IMR-90 (cell line): Measurements from ENCODE around the gene DDX54. TPM values are rescaled to one million over a fixed set of nuclear protein-coding genes. Genes with fewer than 3 reads are reported as not detected.

Experiments
- ATAC-seq: fragments of 200-7000 bp; cut with Tn5 transposase; 2 replicates; pipeline ENCODE4 v1.9.1; 2020; ENCODE audit warnings: low read depth, mild to moderate bottlenecking, moderate library complexity
- BruUV-seq: library from RNA; stranded (reverse); fragments of 400-500 nt; replicated peaks from 2 replicates; lab custom pipeline; 2021; lab: Mats Ljungman, UMichigan
- CTCF ChIA-PET: fragments of 300-600 bp; formaldehyde crosslinking; extraction: SDS; loops from one replicate; lab custom pipeline; 2021; ENCODE audit warnings: antibody characterized with exemption; lab: Yijun Ruan, JAX
- POLR2A ChIA-PET: fragments of 300-600 bp; sonication (Branson Sonifier 250); formaldehyde crosslinking; loops from one replicate; lab custom pipeline; 2022; ENCODE audit warnings: antibody characterized with exemption; ENCODE audit not compliant: unreplicated experiment; lab: Charles Lee
- DNase-seq: peaks from one replicate; pipeline ENCODE4 v3.0.0; 2013
- H2AFZ ChIP-seq: replicated peaks from 2 replicates; pipeline ENCODE3; 2013; ENCODE audit warnings: low read length, mild to moderate bottlenecking; ENCODE audit not compliant: poor library complexity
- H2AK5ac ChIP-seq: 2 replicates; pipeline ENCODE4 v1.6.1; 2013; ENCODE audit warnings: low read depth, low read length, inconsistent platforms
- H2AK9ac ChIP-seq: replicated peaks from 2 replicates; pipeline ENCODE3; 2013; ENCODE audit warnings: mild to moderate bottlenecking, low read depth, low read length, moderate library complexity; ENCODE audit not compliant: poor library complexity
- H2BK120ac ChIP-seq: 2 replicates; pipeline ENCODE4 v1.6.1; 2013; ENCODE audit warnings: low read depth, low read length, inconsistent platforms
- H2BK15ac ChIP-seq: 3 replicates; pipeline ENCODE4 v1.6.1; 2013; ENCODE audit warnings: low read depth, low read length, inconsistent platforms
- H2BK20ac ChIP-seq: 2 replicates; pipeline ENCODE4 v1.6.1; 2013; ENCODE audit warnings: low read depth, mild to moderate bottlenecking, inconsistent platforms, low read length, moderate library complexity
- H2BK5ac ChIP-seq: 2 replicates; pipeline ENCODE4 v1.6.1; 2013; ENCODE audit warnings: mild to moderate bottlenecking, low read depth, low read length, inconsistent platforms; ENCODE audit not compliant: poor library complexity, severe bottlenecking
- H3K14ac ChIP-seq: replicated peaks from 2 replicates; pipeline ENCODE4 v1.6.1; 2013; ENCODE audit warnings: low read depth, low read length, inconsistent platforms
- H3K18ac ChIP-seq: 2 replicates; pipeline ENCODE4 v1.6.1; 2013; ENCODE audit warnings: low read depth, low read length, control low read depth
- H3K23ac ChIP-seq: 2 replicates; pipeline ENCODE4 v1.6.1; 2013; ENCODE audit warnings: low read depth, low read length, inconsistent platforms
- H3K27ac ChIP-seq: 2 replicates; pipeline ENCODE4 v1.5.1; 2013; ENCODE audit warnings: mild to moderate bottlenecking, control low read depth, low read length; ENCODE audit not compliant: insufficient read depth
- H3K27me3 ChIP-seq: 2 replicates; pipeline ENCODE4 v1.6.1; 2013; ENCODE audit warnings: low read length; ENCODE audit not compliant: control insufficient read depth, insufficient read depth
- H3K36me3 ChIP-seq: 2 replicates; pipeline ENCODE4 v1.6.1; 2013; ENCODE audit warnings: low read length, mixed read lengths; ENCODE audit not compliant: control insufficient read depth, insufficient read depth
- H3K4ac ChIP-seq: 2 replicates; pipeline ENCODE4 v1.6.1; 2013; ENCODE audit warnings: low read depth, low read length, inconsistent platforms
- H3K4me1 ChIP-seq: 2 replicates; pipeline ENCODE4 v1.6.1; 2013; ENCODE audit warnings: low read length, mixed read lengths; ENCODE audit not compliant: control insufficient read depth, insufficient read depth
- H3K4me2 ChIP-seq: 2 replicates; pipeline ENCODE4 v1.6.1; 2013; ENCODE audit warnings: low read depth, mild to moderate bottlenecking, control low read depth, low read length, moderate library complexity
- H3K4me3 ChIP-seq: 2 replicates; pipeline ENCODE4 v1.5.1; 2013; ENCODE audit warnings: low read depth, mild to moderate bottlenecking, control low read depth, low read length, moderate library complexity; ENCODE audit not compliant: insufficient read depth
- H3K56ac ChIP-seq: 2 replicates; pipeline ENCODE4 v1.6.1; 2013; ENCODE audit warnings: low read length, inconsistent platforms; ENCODE audit not compliant: insufficient read depth; ENCODE audit errors: extremely low read depth
- H3K79me1 ChIP-seq, 2 experiments: 2 replicates each; pipeline ENCODE4 v1.6.1; 2013; ENCODE audit warnings: low read length in 2 of 2, inconsistent platforms in 1 of 2, low read depth in 1 of 2
- H3K9ac ChIP-seq: 2 replicates; pipeline ENCODE4 v1.6.1; 2013; ENCODE audit warnings: low read depth, low read length, control low read depth
- H3K9me1 ChIP-seq: 2 replicates; pipeline ENCODE4 v1.6.1; 2013; ENCODE audit warnings: low read length, inconsistent platforms; ENCODE audit not compliant: insufficient read depth
- H3K9me3 ChIP-seq: 2 replicates; pipeline ENCODE4 v1.6.1; 2013; ENCODE audit warnings: low read length; ENCODE audit not compliant: control insufficient read depth, insufficient read depth
- H4K20me1 ChIP-seq: 2 replicates; pipeline ENCODE4 v1.6.1; 2013; ENCODE audit warnings: low read length, inconsistent platforms; ENCODE audit not compliant: insufficient read depth
- H4K5ac ChIP-seq: 2 replicates; pipeline ENCODE4 v1.6.1; 2013; ENCODE audit warnings: mild to moderate bottlenecking, low read depth, low read length, control low read depth
- H4K8ac ChIP-seq, 2 experiments: 2 replicates each; pipeline ENCODE4 v1.6.1; 2013; ENCODE audit warnings: low read depth in 2 of 2, low read length in 2 of 2, control low read depth in 1 of 2, inconsistent platforms in 1 of 2
- H4K91ac ChIP-seq: 2 replicates; pipeline ENCODE4 v1.6.1; 2013; ENCODE audit warnings: low read depth, low read length, inconsistent platforms; ENCODE audit not compliant: insufficient read depth
- CEBPB ChIP-seq: IDR thresholded peaks from 2 replicates; pipeline ENCODE4 v1.6.1; 2012; ENCODE audit warnings: low read depth, low read length, improper control_type of control experiment
- CHD1 ChIP-seq: IDR thresholded peaks from 2 replicates; pipeline ENCODE4 v1.6.1; 2012; ENCODE audit warnings: low read depth, low read length, improper control_type of control experiment
- FOS ChIP-seq: fragments of 150-350 bp; IDR thresholded peaks from 2 replicates; pipeline ENCODE4 v1.6.1; 2016; ENCODE audit warnings: low read depth, low read length
- MAFK ChIP-seq: IDR thresholded peaks from 2 replicates; pipeline ENCODE4 v1.6.1; 2012; ENCODE audit warnings: low read depth, low read length, improper control_type of control experiment
- MAZ ChIP-seq: IDR thresholded peaks from 2 replicates; pipeline ENCODE4 v1.6.1; 2012; ENCODE audit warnings: low read depth, mild to moderate bottlenecking, low read length, improper control_type of control experiment, moderate library complexity, borderline replicate concordance
- MXI1 ChIP-seq: IDR thresholded peaks from 2 replicates; pipeline ENCODE4 v1.6.1; 2012; ENCODE audit warnings: low read depth, mild to moderate bottlenecking, low read length, moderate library complexity, borderline replicate concordance
- NFE2L2 ChIP-seq: fragments of 150-350 bp; IDR thresholded peaks from 2 replicates; pipeline ENCODE4 v1.6.1; 2016; ENCODE audit warnings: low read depth, mild to moderate bottlenecking, low read length
- POLR2A ChIP-seq: IDR thresholded peaks from 2 replicates; pipeline ENCODE4 v1.6.1; 2012; ENCODE audit warnings: mild to moderate bottlenecking, low read depth, low read length
- RAD21 ChIP-seq: IDR thresholded peaks from 2 replicates; pipeline ENCODE4 v1.6.1; 2012; ENCODE audit warnings: low read length, improper control_type of control experiment
- RCOR1 ChIP-seq: IDR thresholded peaks from 2 replicates; pipeline ENCODE4 v1.6.1; 2012; ENCODE audit warnings: mild to moderate bottlenecking, low read length, improper control_type of control experiment; ENCODE audit not compliant: insufficient replicate concordance
- RFX5 ChIP-seq: IDR thresholded peaks from 2 replicates; pipeline ENCODE4 v1.8.0; 2012; ENCODE audit warnings: low read depth, mild to moderate bottlenecking, low read length, moderate library complexity
- WGBS, 2 experiments: methylation state at CpG; one replicate each; pipeline versions ENCODE4 v1.1.5 to v1.1.7; 2013; ENCODE audit warnings: missing lambda C conversion rate in 2 of 2; ENCODE audit not compliant: insufficient read length in 1 of 2; ENCODE audit errors: extremely low coverage in 2 of 2; 5-methylcytosine and 5-hydroxymethylcytosine counted together
- dilution Hi-C: fragments of 300-500 bp; cut with HindIII; formaldehyde crosslinking; loops from one replicate; pipeline ENCODE4 v1.14.3; 2018; ENCODE audit warnings: low sequenced_read_pairs; ENCODE audit not compliant: unreplicated experiment
- in situ Hi-C: fragments of 300-500 bp; cut with MboI; formaldehyde crosslinking; loops from 3 replicates; pipeline ENCODE4 v1.14.3; 2019; ENCODE audit warnings: low sequenced_read_pairs, inconsistent platforms, mixed read lengths
- intact Hi-C: fragments of 100-400 bp; cut with micrococcal nuclease; formaldehyde crosslinking; loops from 2 replicates; pipeline ENCODE4 v1.10.0; 2022
- polyA plus RNA-seq, 3 experiments: library from polyadenylated mRNA; depleted of rRNA; stranded (reverse); fragments of >200 nt; gene quantifications; 2 replicates each; pipeline ENCODE4 v1.2.3, GENCODE V29; 2012; ENCODE audit warnings: low replicate concordance in 1 of 3
- total RNA-seq: library from RNA; depleted of rRNA; stranded (reverse); fragments of >200 nt; gene quantifications from 2 replicates; pipeline ENCODE4 v1.2.3, GENCODE V29; 2012
- TF ChIP-seq, protein P1 (sequence below): conservative IDR thresholded peaks from 2 replicates; pipeline ENCODE4 v1.5.1; 2012; ENCODE audit warnings: mild to moderate bottlenecking, low read depth, low read length, improper control_type of control experiment
- TF ChIP-seq, protein P2 (sequence below): fragments of 150-350 bp; IDR thresholded peaks from 2 replicates; pipeline ENCODE4 v1.6.1; 2016; ENCODE audit warnings: low read depth, mild to moderate bottlenecking, low read length, moderate library complexity, borderline replicate concordance
- TF ChIP-seq, protein P3 (sequence below): fragments of 150-350 bp; IDR thresholded peaks from 2 replicates; pipeline ENCODE4 v1.6.1; 2017; ENCODE audit warnings: mild to moderate bottlenecking, antibody characterized with exemption, low read length, low read depth

The DDX54 gene
- total and polyA plus RNA-seq, 2 of the 4 experiments (the other 2 are of a cell fraction), result 23.8 to 47.5 TPM

DNA sequence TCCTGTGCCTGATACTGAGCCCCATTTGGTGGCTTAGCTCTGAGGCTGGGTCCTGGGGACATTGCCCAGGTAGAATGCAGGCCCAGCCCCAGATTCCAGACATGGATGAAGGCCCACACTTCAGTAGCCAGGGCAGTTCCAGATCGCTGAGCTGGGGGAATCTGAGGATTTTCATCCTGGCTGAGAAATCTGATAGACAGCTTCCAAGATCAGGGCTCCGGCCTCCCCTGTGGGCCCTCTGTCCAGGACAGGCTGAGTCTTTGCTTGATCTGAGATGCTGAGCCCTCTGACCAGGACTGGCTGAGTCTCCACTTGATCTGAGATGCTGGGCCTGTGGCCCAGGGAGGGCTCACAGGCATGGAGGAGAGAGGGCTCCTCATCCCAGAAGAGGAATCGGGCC, 46.5 kb downstream of the DDX54 start:
- peaks cover 7% of the 10 kb centered on the region for H3K27me3 ChIP-seq

More for the DNA sequence above, 46.5 kb downstream of the DDX54 start:
- ChIA-PET CTCF (interaction anchor here (1.4 kb wide), 1 partner anchor 14 kb away, joined by 4 read pairs; no protein-coding TSS in a partner anchor), POLR2A (no interaction called here)
- no peaks in the 10 kb centered on the region for H3K9me1 ChIP-seq
- H2AK9ac ChIP-seq, result no peak overlapping the region
- no peak overlapping the region for H2AFZ ChIP-seq
- H3K79me1 ChIP-seq, result no peaks in the 10 kb centered on the region
- no peak overlapping the region for H2BK120ac ChIP-seq
- H3K18ac ChIP-seq, result no peak overlapping the region
- WGBS, 2 experiments, result no CpG with 5 or more reads among the region's 3 CpGs
- H2BK5ac ChIP-seq, result no peak overlapping the region
- BruUV-seq, result no TSS peak
- H4K5ac ChIP-seq, result no peak overlapping the region
- DNase-seq (no peak), ATAC-seq (no peak)
- no peak overlapping the region for H3K4me3 ChIP-seq
- no peak overlapping the region for H2BK20ac ChIP-seq
- H2BK15ac ChIP-seq, result no peak overlapping the region
- in situ Hi-C loops (no loop called here), dilution Hi-C loops (no loop called here), intact Hi-C loops (no loop called here)
- H4K91ac ChIP-seq, result no peak overlapping the region
- no peak overlapping the region for H4K8ac ChIP-seq
- no peaks in the 10 kb centered on the region for H4K20me1 ChIP-seq
- no peak overlapping the region for H3K27ac ChIP-seq
- no peaks in the 10 kb centered on the region for H3K36me3 ChIP-seq
- no peaks in the 10 kb centered on the region for H3K9me3 ChIP-seq
- H3K14ac ChIP-seq, result no peak overlapping the region
- H3K9ac ChIP-seq, result no peak overlapping the region
- TF ChIP-seq NFE2L2, result no peak
- TF ChIP-seq, protein P1, sequence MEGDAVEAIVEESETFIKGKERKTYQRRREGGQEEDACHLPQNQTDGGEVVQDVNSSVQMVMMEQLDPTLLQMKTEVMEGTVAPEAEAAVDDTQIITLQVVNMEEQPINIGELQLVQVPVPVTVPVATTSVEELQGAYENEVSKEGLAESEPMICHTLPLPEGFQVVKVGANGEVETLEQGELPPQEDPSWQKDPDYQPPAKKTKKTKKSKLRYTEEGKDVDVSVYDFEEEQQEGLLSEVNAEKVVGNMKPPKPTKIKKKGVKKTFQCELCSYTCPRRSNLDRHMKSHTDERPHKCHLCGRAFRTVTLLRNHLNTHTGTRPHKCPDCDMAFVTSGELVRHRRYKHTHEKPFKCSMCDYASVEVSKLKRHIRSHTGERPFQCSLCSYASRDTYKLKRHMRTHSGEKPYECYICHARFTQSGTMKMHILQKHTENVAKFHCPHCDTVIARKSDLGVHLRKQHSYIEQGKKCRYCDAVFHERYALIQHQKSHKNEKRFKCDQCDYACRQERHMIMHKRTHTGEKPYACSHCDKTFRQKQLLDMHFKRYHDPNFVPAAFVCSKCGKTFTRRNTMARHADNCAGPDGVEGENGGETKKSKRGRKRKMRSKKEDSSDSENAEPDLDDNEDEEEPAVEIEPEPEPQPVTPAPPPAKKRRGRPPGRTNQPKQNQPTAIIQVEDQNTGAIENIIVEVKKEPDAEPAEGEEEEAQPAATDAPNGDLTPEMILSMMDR, result no peak
- no peak for TF ChIP-seq RFX5
- TF ChIP-seq CEBPB, result no peak
- TF ChIP-seq RCOR1, result no peak
- TF ChIP-seq, protein P2, sequence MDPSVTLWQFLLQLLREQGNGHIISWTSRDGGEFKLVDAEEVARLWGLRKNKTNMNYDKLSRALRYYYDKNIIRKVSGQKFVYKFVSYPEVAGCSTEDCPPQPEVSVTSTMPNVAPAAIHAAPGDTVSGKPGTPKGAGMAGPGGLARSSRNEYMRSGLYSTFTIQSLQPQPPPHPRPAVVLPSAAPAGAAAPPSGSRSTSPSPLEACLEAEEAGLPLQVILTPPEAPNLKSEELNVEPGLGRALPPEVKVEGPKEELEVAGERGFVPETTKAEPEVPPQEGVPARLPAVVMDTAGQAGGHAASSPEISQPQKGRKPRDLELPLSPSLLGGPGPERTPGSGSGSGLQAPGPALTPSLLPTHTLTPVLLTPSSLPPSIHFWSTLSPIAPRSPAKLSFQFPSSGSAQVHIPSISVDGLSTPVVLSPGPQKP, result no peak
- no peak for TF ChIP-seq RAD21
- TF ChIP-seq CHD1, result no peak
- TF ChIP-seq POLR2A, result no peak
- no peak for TF ChIP-seq MAFK
- TF ChIP-seq, protein P3, sequence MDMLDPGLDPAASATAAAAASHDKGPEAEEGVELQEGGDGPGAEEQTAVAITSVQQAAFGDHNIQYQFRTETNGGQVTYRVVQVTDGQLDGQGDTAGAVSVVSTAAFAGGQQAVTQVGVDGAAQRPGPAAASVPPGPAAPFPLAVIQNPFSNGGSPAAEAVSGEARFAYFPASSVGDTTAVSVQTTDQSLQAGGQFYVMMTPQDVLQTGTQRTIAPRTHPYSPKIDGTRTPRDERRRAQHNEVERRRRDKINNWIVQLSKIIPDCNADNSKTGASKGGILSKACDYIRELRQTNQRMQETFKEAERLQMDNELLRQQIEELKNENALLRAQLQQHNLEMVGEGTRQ, result no peak
- TF ChIP-seq MAZ, result no peak
- TF ChIP-seq FOS, result no peak
- no peak for TF ChIP-seq MXI1
- no peak overlapping the region for H3K23ac ChIP-seq
- no peak overlapping the region for H3K4ac ChIP-seq
- no peak overlapping the region for H2AK5ac ChIP-seq
- H3K56ac ChIP-seq, result no peak overlapping the region
- H3K4me1 ChIP-seq, result no peaks in the 10 kb centered on the region
- H3K4me2 ChIP-seq, result no peak overlapping the region
